ENCODE data around the gene NUDT1.

The NUDT1 gene

DNA sequence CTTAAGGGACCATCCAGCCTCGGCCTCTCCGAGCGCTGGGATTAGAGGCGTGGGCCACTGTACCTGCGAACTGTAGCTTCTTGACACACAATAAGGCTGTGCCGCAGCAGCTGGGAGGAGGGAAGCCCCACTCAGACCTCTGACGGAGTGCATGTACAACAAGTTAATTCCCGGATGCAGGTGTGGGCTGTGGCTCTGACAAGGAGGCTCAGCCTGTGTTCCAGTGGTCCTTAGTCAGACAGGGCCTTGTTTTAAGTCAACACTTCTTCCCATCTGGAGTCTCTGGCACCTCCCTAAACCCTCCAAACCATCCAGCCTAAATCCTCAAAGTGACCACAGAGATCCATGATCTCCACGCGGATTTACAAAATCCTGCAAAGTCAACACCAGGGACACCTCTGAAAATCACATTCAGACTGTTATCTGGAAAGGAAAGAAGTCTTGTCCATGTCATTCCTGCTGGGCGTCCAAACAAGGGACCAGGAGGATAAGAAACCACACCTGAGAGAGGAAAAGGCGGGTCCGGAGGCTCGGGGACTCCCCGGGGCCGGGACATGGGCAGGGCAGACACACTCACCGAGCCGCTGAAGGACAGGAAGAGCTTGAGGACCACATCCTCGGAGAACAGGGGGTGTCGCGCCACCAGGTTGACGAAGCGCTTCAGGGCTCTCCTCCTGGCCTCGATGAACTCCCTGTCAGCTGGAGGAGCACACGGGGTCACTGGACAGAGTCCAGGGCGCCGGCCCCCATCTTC, 29.4 kb downstream of the NUDT1 start:
- no peak for DNase-seq

DNA sequence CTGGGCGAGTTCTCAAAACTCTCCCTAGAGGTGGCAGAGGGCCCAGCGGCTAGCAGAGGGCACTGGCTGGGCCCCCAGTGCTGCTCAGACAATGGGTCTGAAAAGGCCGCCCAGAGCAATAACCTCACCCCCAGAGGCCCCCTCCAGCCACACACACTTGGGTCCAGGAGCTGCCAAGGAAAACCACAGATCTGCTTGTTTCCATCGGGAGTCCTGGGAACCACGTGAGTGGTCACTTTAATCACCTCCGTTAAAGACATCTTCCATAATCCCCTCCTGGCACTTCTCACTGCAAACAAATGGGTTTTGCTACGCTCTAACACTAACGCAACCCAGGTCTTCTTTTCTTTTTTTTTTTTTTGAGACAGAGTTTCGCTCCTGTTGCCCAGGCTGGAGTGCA, 30.0 kb downstream of the NUDT1 start:
- no peak for DNase-seq

DNA sequence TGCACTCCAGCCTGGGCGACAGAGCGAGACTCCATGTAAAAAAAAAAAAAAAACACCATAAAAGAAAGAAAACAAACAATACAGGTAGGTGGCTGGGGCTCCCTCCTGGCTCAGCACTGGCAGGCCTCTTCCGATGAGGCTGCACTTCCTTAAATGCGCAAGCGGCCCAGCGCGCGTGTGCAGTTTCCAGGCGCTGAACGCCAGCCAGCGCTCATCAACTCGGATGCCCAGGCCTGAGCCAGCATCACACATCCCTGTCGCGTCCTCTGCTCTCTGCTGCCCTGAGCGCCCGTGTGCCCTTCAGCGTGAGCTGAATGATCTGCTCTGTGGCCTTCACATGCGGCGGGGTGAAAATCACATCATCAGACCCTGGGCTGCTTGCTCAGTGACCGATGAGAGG, 31.8 kb downstream of the NUDT1 start:
- DNase-seq: no peak

DNA sequence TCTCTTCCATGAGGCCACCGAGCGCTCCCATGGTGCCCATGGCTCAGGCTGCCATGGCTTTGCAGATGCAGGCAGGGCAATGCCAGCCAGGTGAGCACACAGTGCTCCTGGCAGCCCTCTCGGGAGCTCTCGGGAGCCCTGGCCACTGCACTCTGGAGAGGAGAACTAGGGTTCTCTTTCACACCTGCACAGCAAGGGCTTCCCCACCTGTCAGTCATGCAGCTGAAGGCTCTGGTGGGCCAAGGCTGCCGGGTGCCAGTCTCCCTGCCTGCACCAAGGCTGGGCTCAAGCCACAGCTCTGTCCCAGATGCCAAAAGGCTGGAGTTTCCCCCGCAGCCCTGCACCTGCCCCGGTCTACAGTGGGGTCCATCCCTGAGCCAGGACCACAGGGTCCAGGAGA, 32.6 kb downstream of the NUDT1 start:
- no peak for DNase-seq

DNA sequence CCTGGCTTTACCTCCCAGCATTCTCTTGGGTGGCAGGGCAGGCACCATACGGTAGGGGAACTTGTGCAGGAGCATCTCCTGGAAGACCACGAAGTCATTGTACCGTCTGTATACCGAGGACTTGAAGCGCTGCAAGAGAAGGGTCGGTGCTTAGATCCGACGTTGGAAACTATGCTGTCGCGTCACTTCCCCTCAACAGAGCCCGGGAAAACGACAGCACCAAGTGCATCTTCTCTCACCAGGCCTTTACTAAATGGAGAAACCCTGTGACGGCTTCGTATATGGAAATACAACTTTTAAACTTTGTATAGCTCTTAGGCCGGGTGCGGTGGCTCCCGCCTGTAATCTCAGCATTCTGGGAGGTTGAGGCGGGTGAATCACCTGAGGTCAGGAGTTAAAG, 33.1 kb downstream of the NUDT1 start:
- no peak for DNase-seq

DNA sequence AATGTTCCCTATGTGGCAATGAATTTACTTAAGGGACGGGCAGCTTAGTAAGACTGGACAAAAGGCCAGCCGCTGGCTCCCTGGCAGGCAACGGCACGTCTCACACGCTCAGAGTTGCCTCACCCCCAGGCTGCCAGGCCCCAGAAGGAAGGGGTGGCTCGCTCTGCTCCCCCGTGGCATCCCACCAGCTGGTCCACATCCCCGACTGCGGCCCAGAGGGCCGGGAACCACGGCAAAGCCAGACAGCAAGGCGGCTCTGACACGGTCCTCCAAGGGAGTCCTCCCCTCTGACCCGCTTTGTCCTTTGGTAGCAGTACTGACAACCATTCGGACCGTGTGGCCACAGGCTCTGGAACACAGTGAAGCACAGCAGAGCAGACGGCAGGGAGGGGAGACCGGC, 34.1 kb downstream of the NUDT1 start:
- DNase-seq: no peak

DNA sequence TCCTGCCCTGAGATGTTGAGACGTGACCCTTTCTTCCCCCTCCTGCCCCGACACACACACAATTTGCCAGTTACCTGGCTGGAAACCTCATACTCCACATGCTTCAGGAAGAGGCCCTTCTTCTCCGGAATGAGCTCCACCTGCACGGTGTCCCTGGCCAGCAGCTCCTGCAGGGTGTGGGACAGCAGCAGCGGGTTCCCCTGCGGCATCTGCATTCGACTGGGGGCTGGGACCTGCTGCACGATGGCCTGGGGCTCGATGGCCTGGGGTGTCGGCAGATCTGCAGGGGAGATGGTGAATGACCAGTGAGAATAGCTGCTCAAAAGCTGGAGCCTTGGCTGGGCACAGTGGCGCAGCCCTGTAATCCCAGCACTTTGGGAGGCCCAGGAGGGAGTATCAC, 36.0 kb downstream of the NUDT1 start:
- no peak for DNase-seq

DNA sequence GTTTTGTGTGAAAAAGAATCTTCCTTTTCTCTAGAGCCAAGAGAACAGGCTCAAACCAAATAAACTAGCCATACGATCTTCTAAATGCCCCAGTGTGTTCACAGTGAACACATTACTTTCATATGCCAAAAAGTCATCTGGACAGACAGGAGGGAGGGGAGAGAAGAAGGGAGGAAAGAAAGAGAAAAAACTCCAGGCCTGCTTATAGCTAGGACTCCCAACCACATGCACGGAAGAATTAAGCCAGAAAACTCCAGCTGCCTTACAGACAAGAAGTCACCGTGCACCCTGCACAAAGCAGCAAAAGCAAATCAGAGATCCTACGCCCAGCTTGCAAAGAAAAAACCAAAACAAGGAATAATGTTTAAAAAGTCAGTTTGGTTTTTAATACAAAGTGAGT, 37.9 kb downstream of the NUDT1 start:
- DNase-seq: no peak

DNA sequence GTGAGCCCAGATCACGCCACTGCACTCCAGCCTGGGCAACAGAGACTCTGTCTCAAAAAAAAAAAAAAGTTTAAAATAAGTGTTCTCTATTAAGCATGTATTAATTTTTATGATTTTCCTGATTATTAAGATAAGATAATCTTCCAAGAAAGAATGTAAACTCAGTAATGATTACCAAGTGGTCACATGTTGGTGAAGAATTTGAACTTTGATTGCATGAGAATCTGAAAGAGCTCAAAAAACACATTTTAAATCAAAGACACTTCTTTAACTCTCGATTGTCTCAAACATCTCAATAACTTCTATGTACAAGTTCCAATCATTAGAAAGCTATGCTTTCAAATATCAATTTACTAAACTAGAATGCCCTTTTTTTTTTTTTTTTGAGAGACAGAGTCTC, 38.4 kb downstream of the NUDT1 start:
- DNase-seq: no peak

DNA sequence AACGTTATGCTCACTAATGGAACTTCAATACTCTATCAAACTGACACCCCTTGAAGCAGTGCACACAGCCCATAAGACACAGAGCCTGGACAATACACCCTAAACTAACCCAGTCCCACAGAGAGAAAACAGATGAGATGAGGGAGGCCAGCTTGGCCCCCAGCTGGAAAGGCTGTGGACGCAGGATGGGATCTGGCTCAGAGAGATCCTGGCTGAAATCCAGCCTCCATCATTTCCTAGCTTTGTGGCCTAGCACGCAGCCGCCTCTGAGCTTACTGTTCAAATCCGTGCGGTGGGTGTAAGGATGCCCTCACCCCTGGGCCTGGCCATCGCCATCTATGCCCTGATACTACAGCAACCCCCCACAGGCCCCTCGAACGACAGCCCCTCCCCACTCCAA, 39.5 kb downstream of the NUDT1 start:
- no peak for DNase-seq

DNA sequence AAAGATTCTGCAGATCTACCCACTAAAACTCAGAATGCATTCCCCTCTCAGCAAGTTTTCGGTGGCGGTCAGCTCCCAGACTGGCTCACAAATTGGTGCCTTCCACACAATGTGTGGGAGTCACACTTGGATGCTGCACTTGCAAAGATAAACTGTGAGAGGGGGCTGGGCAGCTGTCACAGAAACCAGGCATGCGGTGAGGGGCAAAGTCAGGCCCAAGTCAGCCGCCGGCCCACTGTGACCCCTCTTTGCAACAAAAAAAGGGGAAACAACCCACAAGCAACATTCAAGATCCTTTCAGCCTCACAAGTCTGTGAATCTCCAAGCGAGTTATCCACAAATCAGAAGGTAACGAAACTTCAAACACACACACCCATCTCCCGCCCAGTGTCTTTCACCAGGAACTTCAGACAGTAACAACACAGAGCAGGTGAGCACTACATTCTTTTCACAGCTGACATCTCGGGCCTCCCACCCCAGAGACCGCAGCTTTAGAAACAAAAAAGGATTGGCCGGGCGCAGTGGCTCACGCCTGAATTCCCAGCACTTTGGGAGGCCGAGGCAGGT, 40.2 kb downstream of the NUDT1 start:
- no peak for DNase-seq

DNA sequence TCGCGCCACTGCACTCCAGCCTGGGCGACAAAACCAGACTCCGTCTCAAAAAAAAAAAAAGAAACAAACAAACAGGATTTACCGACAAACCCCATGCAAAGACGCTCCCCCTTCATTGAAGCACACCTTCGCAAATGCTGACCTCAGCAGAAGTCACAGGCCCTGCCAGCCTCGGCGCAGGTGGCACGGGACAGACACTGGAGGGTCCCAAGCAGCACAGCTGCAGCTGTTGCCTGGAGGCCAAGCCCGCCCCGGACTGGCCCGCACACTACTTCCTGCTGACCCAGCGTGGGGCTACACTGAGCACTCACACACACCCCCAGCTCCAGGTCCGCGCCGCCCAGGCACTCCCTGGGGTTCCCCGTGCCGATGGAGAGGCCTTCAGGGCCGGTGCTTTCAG, 41.0 kb downstream of the NUDT1 start:
- no peak for DNase-seq

DNA sequence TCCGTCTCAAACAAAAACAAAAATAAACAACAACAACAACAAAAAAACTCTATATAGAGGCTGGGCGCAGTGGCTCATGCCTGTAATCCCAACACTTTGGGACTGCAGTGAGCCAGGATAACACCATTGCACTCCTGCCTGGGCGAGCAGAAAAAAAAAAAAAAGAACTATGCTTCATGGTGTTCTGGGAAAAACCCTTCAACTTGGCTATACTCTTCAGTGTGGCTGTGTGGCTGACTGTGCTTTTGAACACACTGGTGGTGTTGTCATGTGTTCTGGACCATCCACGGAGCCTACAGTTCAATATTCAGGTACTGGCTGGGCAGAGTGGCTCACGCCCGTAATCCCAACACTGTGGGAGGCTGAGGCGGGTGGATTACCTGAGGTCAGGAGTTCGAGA, 45.7 kb downstream of the NUDT1 start:
- no peak for DNase-seq

DNA sequence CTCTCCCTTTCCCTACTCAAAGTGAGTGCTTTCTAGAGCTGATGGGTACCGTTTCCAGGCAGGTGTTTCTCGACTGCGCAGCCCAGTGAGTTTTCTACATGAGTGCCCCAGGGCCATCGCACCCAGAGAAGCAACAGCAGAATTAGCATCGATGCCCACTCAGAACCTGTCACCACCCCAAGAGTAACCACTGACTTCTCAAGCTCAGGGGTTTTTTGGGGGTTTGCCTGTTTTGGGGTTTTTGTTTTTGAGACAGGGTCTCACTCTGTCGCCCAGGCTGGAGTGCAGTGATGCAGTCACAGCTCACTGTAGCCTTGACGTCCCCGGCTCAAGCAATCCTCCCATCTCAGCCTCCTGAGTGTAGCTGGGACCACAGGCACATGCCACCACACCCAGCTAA, 46.5 kb downstream of the NUDT1 start:
- no peak for DNase-seq

DNA sequence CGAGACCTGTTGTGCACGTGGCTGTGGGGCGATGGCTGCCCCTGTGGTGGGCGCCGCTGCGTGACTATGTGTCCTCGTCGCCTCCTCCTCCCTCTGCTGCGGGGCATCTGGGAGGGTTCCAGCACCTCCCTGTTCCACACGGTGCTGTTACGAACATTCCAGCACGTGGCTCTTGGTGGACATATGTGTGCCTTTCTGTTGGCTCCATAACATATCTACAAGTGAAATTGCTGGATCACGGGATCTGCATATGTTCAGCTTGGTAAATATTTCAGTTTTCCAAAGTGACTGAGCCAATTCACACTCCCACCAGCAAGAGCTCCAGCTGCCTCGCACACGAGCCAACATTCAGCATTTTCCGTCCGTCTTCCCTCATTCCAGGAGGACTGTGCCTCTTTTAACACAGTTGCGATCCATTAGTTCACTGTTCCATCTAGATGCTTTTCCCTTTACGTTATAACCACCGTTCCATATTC, 47.1 kb downstream of the NUDT1 start:
- DNase-seq: no peak

DNA sequence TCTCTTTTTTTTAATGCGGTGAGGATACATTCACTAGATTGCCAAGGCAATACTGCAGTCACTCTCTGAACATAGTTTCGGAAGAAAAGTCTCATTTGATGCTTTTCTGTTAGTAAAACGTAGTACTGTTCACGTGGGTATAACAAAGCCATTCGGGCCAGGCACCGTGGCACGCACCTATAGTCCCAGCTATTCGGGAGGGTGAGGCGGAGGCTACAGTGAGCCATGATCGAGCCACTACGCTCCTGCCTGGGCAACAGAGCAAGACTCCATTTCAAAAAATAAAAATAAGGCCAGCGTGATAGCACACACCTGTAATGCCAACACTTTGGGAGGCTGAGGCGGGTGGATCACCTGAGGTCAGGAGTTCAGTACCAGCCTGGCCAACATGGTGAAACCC, 47.6 kb downstream of the NUDT1 start:
- DNase-seq: no peak

DNA sequence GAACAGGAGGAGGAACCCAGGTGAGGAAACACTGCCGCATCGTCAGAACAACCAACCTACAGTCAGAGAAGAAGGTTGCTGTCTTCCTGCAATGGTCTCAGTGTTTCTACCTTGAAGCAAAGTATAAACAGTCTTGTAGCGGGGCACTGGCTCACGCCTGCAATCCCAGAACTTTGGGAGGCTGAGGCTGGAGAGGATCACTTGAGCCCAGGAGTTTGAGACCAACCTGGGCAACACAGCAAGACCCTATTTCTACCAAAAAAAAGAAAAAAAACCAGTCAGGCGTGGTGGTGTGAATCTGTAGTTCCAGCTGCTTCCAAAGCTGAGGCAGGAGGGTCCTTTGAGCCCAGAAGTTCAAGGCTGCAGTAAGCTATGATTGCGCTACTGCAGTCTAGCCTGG, 48.9 kb downstream of the NUDT1 start:
- DNase-seq: no peak

DNA sequence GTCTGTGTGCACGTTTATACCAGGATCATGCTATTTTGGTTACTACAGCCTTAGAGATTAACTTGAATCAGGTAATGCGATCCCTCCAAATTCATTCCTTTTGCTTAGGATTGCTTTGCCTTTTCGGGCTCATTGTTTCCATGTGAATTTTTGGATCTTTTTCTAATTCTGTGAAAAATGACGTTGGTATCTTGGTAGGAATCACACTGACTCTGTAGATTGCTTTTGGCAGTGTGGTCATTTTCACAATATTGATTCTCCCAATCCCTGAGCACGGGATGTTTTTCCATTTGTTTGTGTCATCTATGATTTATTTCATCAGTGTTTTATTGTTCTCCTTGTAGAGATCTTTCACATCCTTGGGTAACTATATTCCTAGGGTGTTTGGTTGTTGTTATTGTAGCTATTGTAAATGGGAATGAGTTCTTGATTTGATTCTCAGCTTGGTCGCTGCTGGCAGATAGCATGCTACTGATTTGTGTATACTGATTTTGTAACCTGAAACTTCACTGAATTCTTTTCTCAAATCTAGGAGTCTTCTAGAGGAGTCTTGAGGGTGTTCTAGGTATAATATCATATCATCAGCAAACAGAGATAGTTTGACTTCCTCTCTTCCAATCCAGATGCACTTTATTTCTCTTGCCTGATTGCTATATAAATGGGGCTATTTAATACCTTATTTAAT, 54.1 kb downstream of the NUDT1 start:
- DNase-seq: no peak

DNA sequence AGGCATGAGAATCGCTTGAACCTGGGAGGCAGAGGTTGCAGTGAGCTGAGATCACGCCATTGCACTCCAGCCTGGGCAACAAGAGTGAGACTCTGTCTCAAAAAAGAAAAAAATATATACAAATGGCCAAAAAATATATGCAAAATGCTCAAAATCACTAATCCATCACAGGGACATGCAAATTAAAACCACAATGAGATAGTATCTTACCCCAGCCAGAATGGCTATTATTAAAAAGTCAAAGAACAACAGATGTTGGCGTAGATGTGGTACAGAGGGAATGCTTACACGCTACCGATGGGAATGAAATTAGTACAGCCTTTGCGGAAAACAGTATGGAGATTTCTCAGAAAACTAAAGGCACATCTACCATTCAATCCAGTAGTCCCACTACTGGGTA, 54.8 kb downstream of the NUDT1 start:
- no peak for DNase-seq

DNA sequence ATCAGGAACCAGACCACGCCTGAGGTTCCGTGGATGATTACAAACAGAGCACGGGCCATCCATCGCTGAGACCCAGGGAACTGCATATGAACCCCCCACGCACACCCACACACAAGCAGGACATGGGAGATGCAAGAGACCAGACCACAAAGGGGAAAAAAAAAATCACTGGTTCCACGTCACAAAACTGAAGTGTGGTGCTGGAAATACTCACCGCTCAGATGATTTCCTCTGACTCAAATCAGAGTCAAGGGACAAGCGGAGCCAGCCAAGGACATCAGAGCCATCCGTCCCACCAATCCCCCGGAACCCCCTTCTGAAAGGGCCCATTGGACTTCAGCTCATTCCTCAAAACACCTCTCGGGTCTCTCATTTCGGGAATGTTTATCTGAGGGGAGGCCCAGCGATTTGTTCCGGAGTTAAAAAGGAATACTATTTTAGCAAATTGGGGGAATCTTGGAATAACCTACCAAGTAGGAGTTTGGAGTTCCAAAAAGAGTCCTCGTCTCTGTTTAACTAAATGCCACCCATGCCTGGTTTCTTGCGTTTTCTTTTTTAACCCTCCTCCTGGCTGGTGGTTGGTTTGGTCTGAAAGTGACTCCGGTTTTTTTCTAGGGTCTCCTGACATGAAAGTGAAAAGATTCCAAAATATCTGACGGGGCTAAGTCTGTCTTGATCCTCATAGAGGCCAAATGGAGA, 57.3 kb downstream of the NUDT1 start:
- DNase-seq: no peak

DNA sequence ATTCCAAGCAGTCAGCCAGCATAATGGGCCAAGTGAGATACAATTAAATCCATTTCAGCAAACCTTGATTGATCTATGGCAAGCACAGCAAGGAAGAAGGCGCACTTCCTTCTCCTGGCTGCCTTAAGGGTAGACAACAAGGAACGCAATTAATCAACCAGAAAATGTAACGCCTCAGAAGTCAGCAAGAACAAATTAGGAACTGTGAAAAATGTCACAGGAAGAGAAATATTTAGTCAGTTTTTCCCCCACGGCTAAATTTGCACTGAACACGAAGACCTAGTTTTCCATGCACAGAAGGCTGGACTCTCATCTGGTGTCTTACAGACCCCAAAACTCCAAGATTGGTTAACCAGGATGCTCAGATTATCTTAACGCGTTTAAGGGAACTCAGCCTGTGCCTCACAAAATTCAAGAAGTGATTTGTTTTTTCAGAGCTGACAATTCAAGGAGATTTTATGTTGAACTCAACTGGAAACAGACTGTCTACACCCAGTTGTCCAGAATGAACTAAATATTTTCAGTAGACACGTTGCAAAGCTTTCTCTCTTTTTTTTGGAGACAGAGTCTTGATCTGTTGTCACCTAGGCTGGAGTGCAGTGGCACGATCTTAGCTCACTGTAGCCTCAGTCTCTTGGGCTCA, 58.0 kb downstream of the NUDT1 start:
- no peak for DNase-seq
